ENCODE data around the gene ANKRD9. TPM values are rescaled to one million over a fixed set of nuclear protein-coding genes. Genes with fewer than 3 reads are reported as not detected.

ANKRD9 gene
- total and polyA plus RNA-seq, 10 of the 15 experiments (the other 5 are each of a cell fraction or from before 2014, with no cell fraction given): 0.03 to 3.6 (median 0.49) TPM

GRCh38 chr14:102496958-102497744 lies 12.4 kb downstream of the ANKRD9 start (continued):
- no peak for TF ChIP-seq ZBTB40 (IDR thresholded peaks at IDR 0.05; ENCODE audit: borderline replicate concordance)
- TF ChIP-seq GABPA (IDR thresholded peaks at IDR 0.05; ENCODE audit: low read depth): no peak
- TF ChIP-seq HDAC6 (IDR thresholded peaks at IDR 0.05; ENCODE audit: unreplicated experiment): no peak
- TF ChIP-seq SUZ12 (IDR thresholded peaks at IDR 0.05; ENCODE audit: unreplicated experiment): no peak
- TF ChIP-seq PRDM15 (CRISPR knock-in tag; IDR thresholded peaks at IDR 0.05): no peak
- no peak for TF ChIP-seq IRF4 (IDR thresholded peaks at IDR 0.05; ENCODE audit: low read depth, low read length)
- no peak for TF ChIP-seq RAD51 (IDR thresholded peaks at IDR 0.05)

Data from GM12878 (cell line).